Hepatocyte (in vitro differentiated cells): ENCODE data around the gene LSM7.

Source experiments
- EZH2 ChIP-seq: fragments of 200-600 bp; sonication (generic); IDR thresholded peaks from 2 replicates; pipeline ENCODE4 v1.6.1; 2016; ENCODE audit warnings: antibody characterized with exemption, mild to moderate bottlenecking, borderline replicate concordance
- EZH2phosphoT487 ChIP-seq: fragments of 200-600 bp; sonication (generic); IDR thresholded peaks from one replicate; pipeline ENCODE4 v1.6.1; 2018; ENCODE audit warnings: antibody characterized with exemption, mild to moderate bottlenecking, low read depth, moderate library complexity; ENCODE audit not compliant: unreplicated experiment, severe bottlenecking
- TF ChIP-seq, protein P1 (sequence below): fragments of 200-600 bp; sonication (generic); IDR thresholded peaks from 2 replicates; pipeline ENCODE4 v1.5.1; 2016; ENCODE audit warnings: antibody characterized with exemption, mild to moderate bottlenecking; ENCODE audit not compliant: poor library complexity

GRCh38 chr19:2376784-2377519 is 48.6 kb upstream of the LSM7 start:
- TF ChIP-seq EZH2 (no peak), EZH2phosphoT487 (no peak)
- TF ChIP-seq, protein P1, sequence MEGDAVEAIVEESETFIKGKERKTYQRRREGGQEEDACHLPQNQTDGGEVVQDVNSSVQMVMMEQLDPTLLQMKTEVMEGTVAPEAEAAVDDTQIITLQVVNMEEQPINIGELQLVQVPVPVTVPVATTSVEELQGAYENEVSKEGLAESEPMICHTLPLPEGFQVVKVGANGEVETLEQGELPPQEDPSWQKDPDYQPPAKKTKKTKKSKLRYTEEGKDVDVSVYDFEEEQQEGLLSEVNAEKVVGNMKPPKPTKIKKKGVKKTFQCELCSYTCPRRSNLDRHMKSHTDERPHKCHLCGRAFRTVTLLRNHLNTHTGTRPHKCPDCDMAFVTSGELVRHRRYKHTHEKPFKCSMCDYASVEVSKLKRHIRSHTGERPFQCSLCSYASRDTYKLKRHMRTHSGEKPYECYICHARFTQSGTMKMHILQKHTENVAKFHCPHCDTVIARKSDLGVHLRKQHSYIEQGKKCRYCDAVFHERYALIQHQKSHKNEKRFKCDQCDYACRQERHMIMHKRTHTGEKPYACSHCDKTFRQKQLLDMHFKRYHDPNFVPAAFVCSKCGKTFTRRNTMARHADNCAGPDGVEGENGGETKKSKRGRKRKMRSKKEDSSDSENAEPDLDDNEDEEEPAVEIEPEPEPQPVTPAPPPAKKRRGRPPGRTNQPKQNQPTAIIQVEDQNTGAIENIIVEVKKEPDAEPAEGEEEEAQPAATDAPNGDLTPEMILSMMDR = no peak
